Measurements from ENCODE around the gene GRM1. TPM values are rescaled to one million over a fixed set of nuclear protein-coding genes. Genes with fewer than 3 reads are reported as not detected.

Gene GRM1
- total and polyA plus RNA-seq, 2 experiments from 2014 or later: 0.29 to 0.63 TPM

DNA sequence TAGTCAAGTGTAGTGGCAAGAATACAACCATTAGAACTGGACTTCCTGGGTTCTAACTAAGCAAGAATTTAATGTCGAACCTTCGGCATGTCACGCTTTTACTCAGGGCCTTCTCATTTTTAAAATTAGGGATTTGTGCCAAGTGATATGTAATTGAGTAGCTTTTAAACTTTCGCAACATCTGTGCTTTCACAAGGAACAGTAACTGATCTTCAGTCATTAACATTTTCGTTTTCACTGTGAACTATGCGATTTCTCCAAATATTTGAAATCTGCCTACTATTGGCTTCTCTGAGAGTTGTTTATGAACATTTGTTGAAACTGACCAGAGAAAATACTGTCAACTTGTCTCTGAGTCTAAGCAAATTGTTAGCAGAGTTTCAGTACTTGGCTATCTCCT, 27.6 kb downstream of the GRM1 start:
- Histone ChIP-seq H4K20me1 (replicated peaks; ENCODE audit: insufficient read depth) (no peaks in the 10 kb centered on the region), H3K4me1 (ENCODE audit: insufficient read depth) (no peaks in the 10 kb centered on the region), H3K36me3 (ENCODE audit: insufficient read depth) (no peaks in the 10 kb centered on the region), H3F3A (replicated peaks; ENCODE audit: low read depth) (no peaks in the 10 kb centered on the region), H3K9me2 (ENCODE audit: insufficient read depth) (no peaks in the 10 kb centered on the region; the same call in 1 of the 2 replicates), H3K27me3 (ENCODE audit: insufficient read depth) (no peaks in the 10 kb centered on the region), H3K4me2 (no peak overlapping the region), H3K27ac (ENCODE audit: low read depth) (no peak overlapping the region), H2AFZ (no peak overlapping the region), H3K79me2 (replicated peaks; ENCODE audit: insufficient read depth) (no peaks in the 10 kb centered on the region), H3K4me3 (no peak overlapping the region)
- Mint-ChIP-seq H3K36me3 (ENCODE audit: low read depth) (no peaks in the 10 kb centered on the region), H3K27ac (no peak overlapping the region), H3K4me3 (no peak overlapping the region), H3K4me1 (no peaks in the 10 kb centered on the region), H3K27me3 (ENCODE audit: insufficient read depth, low read depth, poor library complexity) (no peaks in the 10 kb centered on the region), H3K9me3 (peaks cover 4% of the 10 kb centered on the region; the same call in 1 of the 3 replicates)
- DNase-seq (ENCODE audit: low spot score) (no peak), ATAC-seq (no peak)
- TF ChIP-seq ZNF462 (CRISPR knock-in tag; IDR thresholded peaks at IDR 0.05) (no peak), POLR2AphosphoS5 (IDR thresholded peaks at IDR 0.05; ENCODE audit: low read depth) (no peak), NANOG (IDR thresholded peaks at IDR 0.05; ENCODE audit: borderline replicate concordance) (no peak), ZNF114 (CRISPR knock-in tag; IDR thresholded peaks at IDR 0.05) (no peak), CREB1 (CRISPR knock-in tag; IDR thresholded peaks at IDR 0.05; ENCODE audit: low read depth) (no peak), REST (IDR thresholded peaks at IDR 0.05; ENCODE audit: unreplicated experiment) (no peak), STAT1 (IDR thresholded peaks at IDR 0.05; ENCODE audit: unreplicated experiment) (no peak), ETS1 (IDR thresholded peaks at IDR 0.05) (no peak), EZH2phosphoT487 (IDR thresholded peaks at IDR 0.05; ENCODE audit: unreplicated experiment) (no peak), JUNB (IDR thresholded peaks at IDR 0.05; ENCODE audit: unreplicated experiment) (no peak), EZH2 (IDR thresholded peaks at IDR 0.05; ENCODE audit: low read depth, unreplicated experiment) (no peak), ZNF331 (CRISPR knock-in tag; IDR thresholded peaks at IDR 0.05; ENCODE audit: low read depth) (no peak)
- TF ChIP-seq, protein P1, sequence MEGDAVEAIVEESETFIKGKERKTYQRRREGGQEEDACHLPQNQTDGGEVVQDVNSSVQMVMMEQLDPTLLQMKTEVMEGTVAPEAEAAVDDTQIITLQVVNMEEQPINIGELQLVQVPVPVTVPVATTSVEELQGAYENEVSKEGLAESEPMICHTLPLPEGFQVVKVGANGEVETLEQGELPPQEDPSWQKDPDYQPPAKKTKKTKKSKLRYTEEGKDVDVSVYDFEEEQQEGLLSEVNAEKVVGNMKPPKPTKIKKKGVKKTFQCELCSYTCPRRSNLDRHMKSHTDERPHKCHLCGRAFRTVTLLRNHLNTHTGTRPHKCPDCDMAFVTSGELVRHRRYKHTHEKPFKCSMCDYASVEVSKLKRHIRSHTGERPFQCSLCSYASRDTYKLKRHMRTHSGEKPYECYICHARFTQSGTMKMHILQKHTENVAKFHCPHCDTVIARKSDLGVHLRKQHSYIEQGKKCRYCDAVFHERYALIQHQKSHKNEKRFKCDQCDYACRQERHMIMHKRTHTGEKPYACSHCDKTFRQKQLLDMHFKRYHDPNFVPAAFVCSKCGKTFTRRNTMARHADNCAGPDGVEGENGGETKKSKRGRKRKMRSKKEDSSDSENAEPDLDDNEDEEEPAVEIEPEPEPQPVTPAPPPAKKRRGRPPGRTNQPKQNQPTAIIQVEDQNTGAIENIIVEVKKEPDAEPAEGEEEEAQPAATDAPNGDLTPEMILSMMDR (conservative IDR thresholded peaks at IDR 0.05; ENCODE audit: low read depth in 2 of 2): no peak
